Vagina (tissue), 2 donors: ENCODE data around the gene CD248. TPM values are rescaled to one million over a fixed set of nuclear protein-coding genes. Genes with fewer than 3 reads are reported as not detected.
A peak's percentile ranks its signal among the peaks of the same experiment; 100 is the strongest.

Experiments
- DNase-seq, 2 donors: peaks; one replicate each; pipeline ENCODE4 v3.0.0-alpha.2; 2017; ENCODE audit errors: extremely low spot score in 2 of 2
- H3K27ac ChIP-seq: fragments of 200-600 bp; sonication (generic); one replicate; pipeline ENCODE4 v1.5.1; 2019
- H3K27me3 ChIP-seq: fragments of 200-600 bp; sonication (generic); one replicate; pipeline ENCODE4 v1.5.1; 2019
- H3K36me3 ChIP-seq, 2 donors: fragments of 200-600 bp; sonication (generic); one replicate each; pipeline ENCODE4 v1.5.1; 2017 to 2019
- H3K4me1 ChIP-seq: fragments of 200-600 bp; sonication (generic); one replicate; pipeline ENCODE4 v1.5.1; 2019
- H3K4me3 ChIP-seq, 2 donors: fragments of 200-600 bp; sonication (generic); 1 replicate in 1 of 2; 2 replicates in 1 of 2; pipeline ENCODE4 v1.5.1; 2016 to 2019
- H3K9me3 ChIP-seq: fragments of 200-600 bp; sonication (generic); one replicate; pipeline ENCODE4 v1.5.1; 2019
- POLR2A ChIP-seq, 2 donors: fragments of 450-650 bp; IDR thresholded peaks; one replicate each; pipeline ENCODE4 v1.6.1; 2017; ENCODE audit warnings: antibody characterized with exemption in 2 of 2, mild to moderate bottlenecking in 2 of 2, moderate library complexity in 2 of 2
- POLR2AphosphoS5 ChIP-seq, 2 donors: sonication (generic); formaldehyde crosslinking; IDR thresholded peaks; one replicate each; pipeline ENCODE4 v1.9.0; 2017; ENCODE audit warnings: antibody characterized with exemption in 2 of 2, mild to moderate bottlenecking in 2 of 2, low read depth in 1 of 2; ENCODE audit not compliant: insufficient read depth in 1 of 2
- intact Hi-C: fragments of 100-400 bp; cut with DNase I; formaldehyde crosslinking; loops from one replicate; pipeline ENCODE4 v1.15.1; 2023
- total RNA-seq: library from RNA; depleted of rRNA; stranded (reverse); fragments of >200 nt; gene quantifications from one replicate; pipeline ENCODE4 v1.2.3, GENCODE V29; 2016
- TF ChIP-seq, protein P1 (sequence below), 3 experiments: fragments of 450-650 bp in 2 of 3; fragments of 200-600 bp in 1 of 3; sonication (generic) in 1 of 3; IDR thresholded peaks; one replicate each; pipeline ENCODE4 v1.5.1; 2017 to 2019; ENCODE audit warnings: antibody characterized with exemption in 3 of 3, mild to moderate bottlenecking in 2 of 3, moderate library complexity in 2 of 3

Gene CD248
- total RNA-seq, 1 donor from 2014 or later = 45.2 TPM

DNA sequence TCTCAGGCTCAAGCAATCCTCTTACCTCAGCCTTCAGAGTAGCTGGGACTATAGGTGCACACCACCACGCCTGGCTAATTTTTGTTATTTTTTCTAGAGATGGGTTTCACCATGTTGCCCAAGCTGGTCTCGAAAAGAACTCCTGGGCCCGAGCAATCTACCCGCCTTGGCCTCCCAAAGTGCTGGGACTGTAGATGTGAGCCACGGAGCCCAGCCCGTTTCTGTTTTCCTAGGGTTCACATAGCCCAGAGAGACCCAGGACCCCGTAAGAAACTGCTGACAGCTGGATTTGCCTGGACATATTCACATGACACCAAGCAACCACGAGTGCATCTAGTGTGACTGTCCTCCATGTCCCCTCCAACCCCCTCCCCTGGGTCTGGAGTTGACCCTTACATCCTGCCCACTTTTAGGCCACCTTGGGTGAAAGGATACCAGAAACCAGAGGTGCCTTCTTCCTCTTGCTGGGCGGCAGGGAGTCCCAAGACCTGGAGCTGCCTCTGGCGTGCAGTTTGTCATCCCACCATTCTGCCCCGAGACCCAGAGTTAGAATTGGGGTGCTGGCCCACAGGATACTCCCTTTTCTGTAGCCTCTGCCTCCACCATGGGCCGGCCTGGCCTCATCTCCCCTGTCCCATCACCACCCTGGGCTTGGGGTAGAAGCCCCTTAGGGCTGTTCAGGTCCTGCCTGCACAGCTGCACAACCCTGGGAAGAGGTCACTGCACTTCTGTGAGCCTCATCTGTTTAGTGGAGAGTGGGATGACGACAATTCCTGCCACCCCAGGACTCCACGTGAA lies 23.0 kb upstream of the CD248 start:
- no peaks in the 10 kb centered on the region for H3K27me3 ChIP-seq
- no peak for DNase-seq
- H3K36me3 ChIP-seq = peaks cover 0 to 39% of the 10 kb centered on the region in 2 donors
- no peak for TF ChIP-seq POLR2A (IDR thresholded peaks at IDR 0.05)
- TF ChIP-seq, protein P1, sequence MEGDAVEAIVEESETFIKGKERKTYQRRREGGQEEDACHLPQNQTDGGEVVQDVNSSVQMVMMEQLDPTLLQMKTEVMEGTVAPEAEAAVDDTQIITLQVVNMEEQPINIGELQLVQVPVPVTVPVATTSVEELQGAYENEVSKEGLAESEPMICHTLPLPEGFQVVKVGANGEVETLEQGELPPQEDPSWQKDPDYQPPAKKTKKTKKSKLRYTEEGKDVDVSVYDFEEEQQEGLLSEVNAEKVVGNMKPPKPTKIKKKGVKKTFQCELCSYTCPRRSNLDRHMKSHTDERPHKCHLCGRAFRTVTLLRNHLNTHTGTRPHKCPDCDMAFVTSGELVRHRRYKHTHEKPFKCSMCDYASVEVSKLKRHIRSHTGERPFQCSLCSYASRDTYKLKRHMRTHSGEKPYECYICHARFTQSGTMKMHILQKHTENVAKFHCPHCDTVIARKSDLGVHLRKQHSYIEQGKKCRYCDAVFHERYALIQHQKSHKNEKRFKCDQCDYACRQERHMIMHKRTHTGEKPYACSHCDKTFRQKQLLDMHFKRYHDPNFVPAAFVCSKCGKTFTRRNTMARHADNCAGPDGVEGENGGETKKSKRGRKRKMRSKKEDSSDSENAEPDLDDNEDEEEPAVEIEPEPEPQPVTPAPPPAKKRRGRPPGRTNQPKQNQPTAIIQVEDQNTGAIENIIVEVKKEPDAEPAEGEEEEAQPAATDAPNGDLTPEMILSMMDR (IDR thresholded peaks at IDR 0.05) = no peak
- no peak for TF ChIP-seq POLR2AphosphoS5 (IDR thresholded peaks at IDR 0.05; ENCODE audit: insufficient read depth in 1 of 2, low read depth in 1 of 2)
- no peaks in the 10 kb centered on the region for H3K9me3 ChIP-seq
- H3K4me3 ChIP-seq = no peak overlapping the region
- H3K4me1 ChIP-seq = peaks cover 55% of the 10 kb centered on the region
- no peak overlapping the region for H3K27ac ChIP-seq
- intact Hi-C loops = no loop called here

DNA sequence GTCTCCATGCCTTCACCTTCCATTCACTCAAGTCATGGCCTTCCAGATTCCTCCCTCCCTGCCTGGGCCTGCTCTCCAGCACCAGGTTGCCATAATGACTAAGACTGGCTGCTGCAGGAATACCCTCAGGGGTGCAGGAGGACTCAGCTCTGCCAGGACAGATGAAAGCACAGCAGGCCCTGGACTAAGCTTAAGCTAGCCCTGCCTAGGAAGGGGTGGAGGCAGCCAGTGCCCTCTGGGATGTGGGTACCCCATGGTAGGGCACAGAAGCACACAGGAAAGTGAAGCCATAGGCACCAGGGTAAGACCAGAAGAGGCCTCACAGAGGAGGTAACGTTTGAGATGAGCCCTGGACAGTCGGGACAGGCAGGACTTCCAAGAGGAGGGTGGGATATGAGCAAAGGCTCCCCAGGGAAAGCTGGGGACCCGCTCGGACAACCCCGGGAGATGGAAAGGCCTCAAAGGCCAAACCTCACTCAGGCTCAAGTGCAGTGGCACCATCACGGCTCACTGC lies 22.4 kb upstream of the CD248 start:
- Histone ChIP-seq H3K36me3 (peaks cover 0 to 39% of the 10 kb centered on the region in 2 donors), H3K27me3 (no peaks in the 10 kb centered on the region), H3K4me1 (peaks cover 58% of the 10 kb centered on the region), H3K9me3 (no peaks in the 10 kb centered on the region), H3K27ac (no peak overlapping the region), H3K4me3 (no peak overlapping the region)
- no peak for DNase-seq
- intact Hi-C loops = no loop called here
- TF ChIP-seq POLR2AphosphoS5 (IDR thresholded peaks at IDR 0.05; ENCODE audit: insufficient read depth in 1 of 2, low read depth in 1 of 2) (peak in 1 of 2 donors; percentile 54), POLR2A (IDR thresholded peaks at IDR 0.05) (no peak)

DNA sequence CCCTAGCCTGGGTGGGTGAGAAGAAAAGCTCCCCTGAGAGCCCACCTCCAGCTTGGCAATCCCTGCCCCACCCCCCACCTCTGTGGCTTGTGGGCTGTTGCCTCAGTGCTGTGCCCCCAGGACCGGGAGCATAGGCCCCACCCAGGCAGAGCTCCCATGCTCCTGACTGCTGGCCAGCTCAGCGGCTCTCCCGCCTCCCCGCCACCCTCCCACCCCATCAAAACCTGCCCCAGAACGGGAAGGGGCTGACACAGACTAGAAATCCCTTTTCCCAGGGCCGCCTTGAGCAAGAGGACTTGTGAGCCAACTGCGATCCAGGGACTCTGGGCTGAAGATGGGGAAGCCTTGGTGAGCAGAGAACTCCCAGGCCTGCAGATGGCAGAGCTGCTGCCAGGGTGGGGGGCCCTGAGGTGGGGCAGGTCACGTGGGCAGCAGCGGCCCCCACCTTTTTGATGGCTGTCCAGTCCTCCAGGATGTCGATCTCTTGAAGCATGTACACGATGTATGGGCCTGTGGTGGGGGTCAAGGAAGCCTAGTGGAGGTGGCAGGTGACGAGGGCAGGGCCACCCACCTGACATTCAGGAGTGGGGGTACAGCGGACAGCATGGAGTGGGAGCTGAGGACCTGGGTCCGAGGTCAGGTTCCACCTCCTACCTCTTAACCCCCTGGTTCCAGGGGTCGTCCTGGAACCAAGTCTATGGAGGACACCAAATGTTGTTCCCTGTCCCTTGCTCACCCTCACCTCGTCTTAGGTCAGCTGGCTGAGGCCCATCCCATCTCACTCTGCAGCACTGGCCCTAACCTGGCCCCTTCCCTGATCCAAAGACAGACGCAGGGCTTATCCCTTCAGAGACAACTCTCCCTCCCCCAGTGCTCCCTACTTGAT lies 21.7 kb upstream of the CD248 start:
- no peak overlapping the region for H3K27ac ChIP-seq
- peaks cover 54% of the 10 kb centered on the region for H3K4me1 ChIP-seq
- peaks cover 0 to 46% of the 10 kb centered on the region in 2 donors for H3K36me3 ChIP-seq
- H3K9me3 ChIP-seq = no peaks in the 10 kb centered on the region
- no peak overlapping the region for H3K4me3 ChIP-seq
- intact Hi-C loops = no loop called here
- no peak for DNase-seq
- TF ChIP-seq, protein P1 (IDR thresholded peaks at IDR 0.05) = no peak
- TF ChIP-seq POLR2A (IDR thresholded peaks at IDR 0.05) (no peak), POLR2AphosphoS5 (IDR thresholded peaks at IDR 0.05; ENCODE audit: insufficient read depth in 1 of 2, low read depth in 1 of 2) (no peak)
- H3K27me3 ChIP-seq = no peaks in the 10 kb centered on the region

DNA sequence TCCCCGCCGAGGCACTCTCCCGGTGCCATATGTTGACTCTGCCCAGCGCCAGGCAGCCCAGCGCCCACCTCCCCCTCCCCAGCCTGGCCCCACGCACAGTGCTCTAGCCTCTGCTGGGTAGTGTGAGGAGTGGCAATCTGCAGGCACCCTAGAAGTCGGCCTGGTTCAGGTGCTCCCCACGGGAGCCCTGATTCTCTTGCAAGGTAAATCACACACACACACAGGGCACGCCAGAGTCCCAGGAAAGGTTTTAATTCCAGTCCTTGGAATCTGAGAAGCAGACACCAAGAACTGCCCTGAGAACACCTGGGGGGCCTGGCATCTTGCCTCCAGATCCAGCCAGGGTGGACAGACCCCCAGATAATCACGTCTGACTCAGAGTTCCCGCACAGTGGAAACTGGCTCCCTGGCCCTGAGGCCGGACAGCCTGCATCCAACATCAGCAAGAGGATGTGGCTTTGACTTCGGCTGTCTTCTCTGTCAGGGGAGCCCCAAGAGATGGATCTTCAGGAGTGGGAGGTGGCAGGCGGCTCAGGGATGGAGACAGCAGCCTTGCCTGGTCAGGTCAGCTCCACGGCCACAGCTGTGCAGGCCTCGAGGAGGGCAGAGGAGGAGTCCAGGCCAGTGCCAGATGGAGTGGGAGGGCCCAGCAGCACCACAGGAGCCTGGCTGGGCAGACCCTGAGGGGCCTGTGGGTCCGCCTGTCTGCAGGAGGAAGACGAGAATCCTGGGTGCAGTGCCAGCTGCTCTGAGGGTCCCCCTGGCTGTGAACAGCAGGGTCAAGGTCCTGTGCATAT lies 20.5 kb upstream of the CD248 start:
- H3K27me3 ChIP-seq = no peaks in the 10 kb centered on the region
- no peak for DNase-seq
- peaks cover 0 to 51% of the 10 kb centered on the region in 2 donors for H3K36me3 ChIP-seq
- TF ChIP-seq, protein P1 (IDR thresholded peaks at IDR 0.05) = no peak
- no peak for TF ChIP-seq POLR2A (IDR thresholded peaks at IDR 0.05)
- TF ChIP-seq POLR2AphosphoS5 (IDR thresholded peaks at IDR 0.05; ENCODE audit: insufficient read depth in 1 of 2, low read depth in 1 of 2) = no peak
- peak overlapping the region; percentile 67 for H3K27ac ChIP-seq
- peak overlapping the region in 1 of 2 donors; percentile 52 for H3K4me3 ChIP-seq
- intact Hi-C loops = no loop called here
- H3K9me3 ChIP-seq = no peaks in the 10 kb centered on the region
- H3K4me1 ChIP-seq = peaks cover 49% of the 10 kb centered on the region
